GM19193 (cell line): Measurements from ENCODE around the gene ARID3C.

Experiments
- POLR2A ChIP-seq: IDR thresholded peaks from 4 replicates; pipeline ENCODE4 v1.6.1; 2011; ENCODE audit not compliant: insufficient read depth, insufficient read length; ENCODE audit errors: extremely low read depth

ARID3C gene

DNA sequence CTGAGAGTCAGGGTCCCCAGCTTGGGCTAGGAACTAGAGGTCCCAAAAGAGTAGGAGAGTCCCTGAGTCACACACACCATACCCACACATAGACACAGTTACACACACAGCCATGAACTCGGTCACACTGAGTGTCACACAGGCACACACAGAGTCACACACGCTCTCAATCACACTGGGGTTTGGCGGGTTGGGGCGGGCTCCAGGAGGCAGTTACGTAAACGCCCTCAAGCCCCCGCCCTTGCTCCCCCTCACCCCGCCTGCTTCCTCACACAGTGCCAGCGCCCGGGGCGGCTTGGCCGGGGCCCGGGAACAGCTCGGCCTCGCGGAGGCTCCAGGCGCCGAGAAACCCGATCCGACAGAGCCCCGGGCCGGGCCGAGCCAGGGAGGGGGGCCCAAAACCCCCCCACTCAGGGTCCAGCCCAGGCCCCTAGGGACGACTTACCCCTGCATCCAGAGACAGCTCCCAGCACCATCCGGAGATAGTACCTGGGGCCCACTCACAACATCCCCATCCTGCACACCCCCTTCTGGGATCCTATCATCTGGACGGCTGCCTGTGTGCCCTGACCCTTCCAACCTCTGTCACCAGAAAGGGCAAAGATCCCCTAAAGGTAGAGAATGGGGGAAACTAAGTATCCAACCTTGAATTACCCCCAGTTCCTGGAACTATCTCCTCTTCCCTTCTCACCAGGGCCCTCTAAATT is 35.8 kb downstream of the ARID3C start:
- no peak for TF ChIP-seq POLR2A

GRCh38 chr9:34591917-34592866 is 36.7 kb downstream of the ARID3C start:
- no peak for TF ChIP-seq POLR2A

GRCh38 chr9:34591248-34591916 is 37.5 kb downstream of the ARID3C start:
- TF ChIP-seq POLR2A = no peak

DNA sequence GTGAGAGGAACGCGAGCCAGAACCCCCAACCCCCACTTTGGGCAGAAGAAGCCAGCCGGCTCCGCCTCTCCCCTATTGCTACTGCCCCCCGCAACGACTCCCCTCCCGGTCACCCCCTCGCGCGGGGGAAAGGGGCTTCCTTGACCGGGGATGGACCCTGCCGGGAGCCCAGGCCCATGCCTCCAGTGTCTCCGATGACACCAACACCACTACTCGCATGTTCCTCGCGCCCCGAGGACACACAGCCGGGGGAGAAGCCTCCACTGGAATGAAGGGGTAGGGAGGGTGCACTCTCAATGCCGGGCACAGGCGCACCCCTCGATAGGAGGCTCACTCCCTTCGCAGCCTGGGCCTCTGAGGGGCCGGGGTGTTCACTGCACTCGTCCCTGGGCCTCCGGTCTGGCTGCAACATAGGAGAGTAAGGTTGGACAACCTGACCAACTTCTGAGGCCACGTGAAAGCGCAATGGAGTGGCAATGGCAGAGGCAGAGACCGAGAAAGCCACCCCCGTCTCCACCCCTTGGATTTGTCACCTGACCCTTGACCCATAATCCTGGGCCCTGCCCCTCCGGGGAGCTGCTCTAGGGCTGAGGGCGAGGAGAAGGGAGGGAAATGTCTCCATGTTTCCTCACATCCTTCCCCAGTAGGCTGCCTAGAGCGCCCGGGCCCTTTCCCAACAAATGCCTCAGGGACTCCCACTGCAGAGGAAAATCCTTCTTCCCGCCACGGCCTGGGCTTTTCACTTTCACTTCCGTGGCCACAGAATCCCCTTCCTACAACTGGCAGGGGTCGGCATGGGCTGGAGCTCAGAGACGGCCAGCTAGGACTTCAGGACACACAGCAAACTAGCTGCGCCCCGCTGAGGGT is 38.3 kb downstream of the ARID3C start:
- TF ChIP-seq POLR2A = no peak

DNA sequence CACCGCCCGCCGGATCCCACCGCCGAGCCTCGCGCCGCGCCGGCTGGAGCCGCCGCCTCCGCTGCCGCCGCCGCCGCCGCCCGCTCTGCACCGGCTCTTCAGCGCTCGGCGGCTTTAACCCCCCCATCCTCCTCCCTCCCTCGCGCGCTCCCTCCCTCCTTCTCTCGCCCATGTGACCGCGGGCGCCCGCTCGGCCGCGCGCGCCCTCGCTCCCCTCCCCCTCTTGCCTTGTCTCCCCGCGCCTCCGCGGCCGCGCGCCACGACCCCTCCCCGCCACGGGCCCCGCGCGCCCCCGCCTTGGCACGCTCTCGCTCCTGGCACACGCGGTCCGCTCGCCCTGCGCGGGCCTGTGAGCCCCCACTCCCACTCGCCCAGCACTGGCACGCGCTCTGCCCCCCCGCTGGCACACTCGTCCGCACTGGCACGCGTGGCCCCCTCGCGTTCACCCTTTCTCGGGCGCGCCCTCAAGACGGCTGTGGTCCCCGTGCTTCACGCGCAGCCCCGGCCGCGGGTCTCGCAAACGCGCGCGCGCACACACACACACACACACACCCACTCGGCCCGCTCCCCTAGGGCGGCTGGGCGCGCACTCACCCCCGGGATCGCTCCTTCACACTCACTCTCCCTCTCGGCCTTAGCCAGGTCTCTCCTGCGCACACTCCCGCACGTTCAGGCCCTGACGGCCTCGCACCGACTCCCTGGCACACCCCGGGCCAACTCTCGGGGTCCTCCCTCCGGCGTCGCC is 39.1 kb downstream of the ARID3C start, which contains the start of gene CNTFR:
TSS of gene CNTFR (minus strand) at position 89 of the 745 bp plus-strand sequence. CDS start 20,743 bp downstream, outside the sequence.
- TF ChIP-seq POLR2A = no peak

- no peak for TF ChIP-seq POLR2A
Measured at GRCh38 chr9:34588671-34589635, 39.9 kb downstream of the ARID3C start.

GRCh38 chr9:34587271-34587670 is 41.6 kb downstream of the ARID3C start:
- TF ChIP-seq POLR2A = no peak

DNA sequence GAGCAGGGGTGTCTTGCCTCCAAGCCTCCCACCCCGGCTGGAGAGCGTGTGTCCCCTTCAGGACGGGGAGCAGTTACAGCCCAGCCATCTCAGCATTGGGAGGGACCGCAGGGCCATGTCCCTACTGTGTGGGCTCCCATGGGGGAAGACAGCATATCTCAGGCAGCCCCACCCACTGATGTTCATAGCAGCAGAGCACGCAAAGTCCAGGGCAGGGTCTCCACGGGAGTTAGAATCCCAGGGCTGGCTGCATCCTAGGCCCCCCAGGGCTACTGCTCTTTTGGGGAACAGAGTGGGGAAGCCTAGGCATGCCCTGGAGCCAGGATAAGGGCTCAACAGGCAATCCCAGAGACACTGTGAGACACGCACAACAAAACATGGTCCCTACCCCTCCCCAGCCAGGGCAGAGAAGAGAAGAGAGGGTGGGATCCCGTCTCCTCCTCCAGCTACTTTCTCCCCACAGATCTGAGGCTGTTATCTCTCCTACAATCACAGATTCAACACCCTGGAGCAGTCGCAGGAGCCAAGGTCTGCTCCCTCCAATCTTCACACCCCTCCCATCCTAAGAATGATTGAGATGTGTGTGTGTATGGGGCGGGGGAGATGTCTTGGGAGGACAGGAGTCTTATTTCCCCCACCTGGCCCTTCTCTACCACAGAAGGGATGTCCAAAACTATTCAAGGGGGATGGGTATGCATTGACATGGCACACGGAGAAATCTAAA is 42.8 kb downstream of the ARID3C start:
- no peak for TF ChIP-seq POLR2A

DNA sequence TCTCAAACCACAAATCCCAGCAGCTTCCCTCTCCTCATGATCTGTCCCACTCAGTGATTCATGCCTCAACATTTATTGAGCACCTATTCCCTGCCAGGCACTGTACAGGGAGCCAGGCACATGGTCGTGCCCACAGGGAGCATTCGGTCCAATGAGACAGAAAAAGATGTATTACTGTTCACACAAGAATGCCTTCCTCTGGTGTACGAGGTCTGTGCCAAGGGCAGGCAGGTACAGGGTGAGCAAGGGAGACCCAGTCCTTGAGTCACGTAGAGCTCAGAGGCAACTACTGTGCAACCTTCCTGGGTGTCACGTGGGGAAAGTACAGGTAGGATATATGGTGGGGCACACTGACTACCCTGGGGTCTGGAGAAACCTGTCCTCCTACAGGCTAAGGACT is 43.9 kb downstream of the ARID3C start:
- TF ChIP-seq POLR2A = no peak

DNA sequence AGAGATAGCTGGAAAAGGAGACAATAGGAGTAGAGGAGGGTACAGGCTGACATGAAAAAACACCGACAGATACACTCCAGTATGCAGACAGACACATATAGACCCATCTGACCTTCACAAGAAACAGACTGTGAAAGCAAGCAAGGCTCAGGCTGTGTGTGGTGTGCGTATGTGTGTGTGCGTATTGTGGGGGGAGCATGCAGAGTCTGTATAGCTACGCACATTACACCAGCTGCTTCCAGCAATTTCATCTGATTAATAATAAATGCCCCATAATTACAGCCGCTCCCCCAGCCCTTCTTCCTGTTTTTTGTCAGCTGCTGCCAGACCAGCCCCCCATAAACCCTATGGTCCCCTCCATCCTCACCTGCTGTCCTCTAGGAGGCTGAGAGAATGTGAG is 46.1 kb downstream of the ARID3C start:
- TF ChIP-seq POLR2A = no peak

DNA sequence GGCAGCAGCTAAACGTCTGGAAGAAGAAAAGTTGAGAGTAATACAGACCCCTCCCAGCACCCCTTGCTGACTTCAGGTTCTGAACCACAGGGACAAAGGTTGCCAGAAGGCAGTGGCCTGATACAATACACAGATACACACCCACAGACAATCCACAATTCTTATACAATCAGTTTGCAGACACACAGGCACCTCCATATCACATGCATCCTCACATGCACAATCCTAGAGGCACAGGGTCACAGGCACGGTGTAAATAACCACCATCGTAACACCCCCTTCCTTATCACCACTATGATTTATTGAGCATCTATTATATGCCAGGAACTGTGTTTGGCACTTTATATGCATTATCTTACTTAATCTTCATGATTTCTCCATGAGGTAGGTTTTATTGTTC is 47.5 kb downstream of the ARID3C start:
- TF ChIP-seq POLR2A = no peak

- TF ChIP-seq POLR2A = no peak
Measured at GRCh38 chr9:34580358-34580757, 48.5 kb downstream of the ARID3C start.
